Neural cell (in vitro differentiated cells): ENCODE results near the gene RBM39.

Source experiments
- CTCF ChIP-seq: fragments of 450-650 bp; IDR thresholded peaks from 2 replicates; pipeline ENCODE4 v1.5.1; 2014; ENCODE audit warnings: antibody characterized with exemption, mild to moderate bottlenecking, moderate library complexity; ENCODE audit not compliant: poor library complexity, severe bottlenecking
- EP300 ChIP-seq: fragments of 450-650 bp; conservative IDR thresholded peaks from 2 replicates; pipeline ENCODE4 v1.6.1; 2014; ENCODE audit warnings: antibody characterized with exemption, mild to moderate bottlenecking, moderate library complexity; ENCODE audit not compliant: poor library complexity, severe bottlenecking
- EZH2 ChIP-seq: fragments of 200-600, 300-800 bp; shearing (Covaris generic), sonication (generic); IDR thresholded peaks from 2 replicates; pipeline ENCODE4 v1.6.1; 2014; ENCODE audit warnings: antibody characterized with exemption, low read length, borderline replicate concordance, mild to moderate bottlenecking; ENCODE audit not compliant: insufficient read depth, poor library complexity, severe bottlenecking
- POLR2AphosphoS5 ChIP-seq: IDR thresholded peaks from 2 replicates; pipeline ENCODE4 v1.6.1; 2012
- RAD21 ChIP-seq: fragments of 450-650 bp; conservative IDR thresholded peaks from 2 replicates; pipeline ENCODE4 v1.6.1; 2014; ENCODE audit warnings: antibody characterized with exemption, mild to moderate bottlenecking, moderate library complexity
- REST ChIP-seq: IDR thresholded peaks from 2 replicates; pipeline ENCODE4 v1.6.1; 2012; ENCODE audit warnings: borderline replicate concordance
- SMC3 ChIP-seq: fragments of 450-650 bp; conservative IDR thresholded peaks from 2 replicates; pipeline ENCODE4 v1.6.1; 2014; ENCODE audit warnings: antibody characterized with exemption, mild to moderate bottlenecking, moderate library complexity; ENCODE audit not compliant: poor library complexity
- TAF1 ChIP-seq: IDR thresholded peaks from 2 replicates; pipeline ENCODE4 v1.6.1; 2012; ENCODE audit warnings: low read depth

DNA sequence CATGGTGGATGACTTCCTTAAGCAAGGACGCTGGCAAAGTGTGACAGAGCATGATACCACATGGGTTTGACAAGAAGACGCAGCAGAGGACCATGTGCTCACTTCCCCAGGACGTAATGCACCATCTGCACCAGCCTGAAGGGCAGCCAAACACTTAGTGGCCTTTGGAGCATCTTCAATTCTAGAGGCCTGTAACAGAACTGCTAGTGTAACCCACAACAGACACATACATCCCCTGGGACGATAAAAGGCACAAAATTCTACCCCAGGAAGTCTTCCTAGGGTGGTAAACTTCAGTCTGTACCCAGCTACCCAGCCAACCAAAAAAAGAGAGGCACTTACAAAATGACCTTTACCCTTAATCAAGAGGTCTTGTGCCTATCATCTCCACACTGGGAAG lies 68.2 kb downstream of the RBM39 start:
- TF ChIP-seq EP300 (no peak), CTCF (no peak), EZH2 (no peak), TAF1 (no peak), SMC3 (no peak), RAD21 (no peak), POLR2AphosphoS5 (no peak), REST (no peak)
